PFSK-1 (cell line): ENCODE results near the gene MACROD1.

Experiments used
- FOXP2 ChIP-seq: optimal IDR thresholded peaks from 2 replicates; pipeline ENCODE3; 2011; ENCODE audit warnings: borderline replicate concordance, control low read depth, inconsistent platforms; ENCODE audit not compliant: insufficient read depth; ENCODE audit errors: extremely low read length, extremely low read depth
- POLR2AphosphoS5 ChIP-seq: IDR thresholded peaks from 2 replicates; pipeline ENCODE4 v1.6.1; 2012; ENCODE audit warnings: low read depth, mild to moderate bottlenecking, control low read depth, low read length, moderate library complexity
- SIN3A ChIP-seq: IDR thresholded peaks from 2 replicates; pipeline ENCODE4 v1.6.1; 2012; ENCODE audit warnings: mild to moderate bottlenecking, low read length, moderate library complexity, borderline replicate concordance; ENCODE audit not compliant: insufficient read depth
- TAF1 ChIP-seq: IDR thresholded peaks from 2 replicates; pipeline ENCODE4 v1.6.1; 2012; ENCODE audit warnings: low read length, control low read depth, borderline replicate concordance; ENCODE audit not compliant: insufficient read depth

- TF ChIP-seq SIN3A (no peak), POLR2AphosphoS5 (no peak), TAF1 (no peak), FOXP2 (no peak)
Observed at GRCh38 chr11:64126796-64127195, 39.1 kb downstream of the MACROD1 start.
